BLaER1 treated with 17β-estradiol and CSF1 and Interleukin-3, amounts not matched to agents 10 nM and 100 nM (cell line): ENCODE measurements around the gene TMEM184B.
A peak's percentile ranks its signal among the peaks of the same experiment; 100 is the strongest.

Source experiments
- H3K27ac ChIP-seq, 11 experiments: shearing (Covaris generic); formaldehyde crosslinking; 2 replicates each; pipeline ENCODE4 v1.8.1; 2022
- H3K27me3 ChIP-seq, 11 experiments: shearing (Covaris generic); formaldehyde crosslinking; 2 replicates each; pipeline ENCODE4 v1.8.1; 2022
- H3K36me3 ChIP-seq, 11 experiments: shearing (Covaris generic); formaldehyde crosslinking; 2 replicates each; pipeline ENCODE4 v1.8.1; 2022
- H3K4me1 ChIP-seq, 10 experiments: shearing (Covaris generic); formaldehyde crosslinking; 2 replicates each; pipeline ENCODE4 v1.8.1; 2022
- H3K4me2 ChIP-seq, 11 experiments: shearing (Covaris generic); formaldehyde crosslinking; 2 replicates each; pipeline ENCODE4 v1.8.1; 2022
- H3K4me3 ChIP-seq, 10 experiments: shearing (Covaris generic); formaldehyde crosslinking; 2 replicates each; pipeline ENCODE4 v1.8.1; 2022
- H3K9ac ChIP-seq, 11 experiments: shearing (Covaris generic); formaldehyde crosslinking; 2 replicates each; pipeline ENCODE4 v1.8.1; 2022
- H3K9me3 ChIP-seq, 11 experiments: shearing (Covaris generic); formaldehyde crosslinking; replicated peaks in 1 of 11; 2 replicates each; pipeline ENCODE4 v1.8.1; 2022
- H4K20me1 ChIP-seq, 11 experiments: shearing (Covaris generic); formaldehyde crosslinking; 2 replicates each; pipeline ENCODE4 v1.8.1; 2022
- Cebpa-rat ChIP-seq, 11 experiments: shearing (Covaris generic); IDR thresholded peaks; 2 replicates each; pipeline ENCODE4 v1.8.1; 2022

The TMEM184B gene

DNA sequence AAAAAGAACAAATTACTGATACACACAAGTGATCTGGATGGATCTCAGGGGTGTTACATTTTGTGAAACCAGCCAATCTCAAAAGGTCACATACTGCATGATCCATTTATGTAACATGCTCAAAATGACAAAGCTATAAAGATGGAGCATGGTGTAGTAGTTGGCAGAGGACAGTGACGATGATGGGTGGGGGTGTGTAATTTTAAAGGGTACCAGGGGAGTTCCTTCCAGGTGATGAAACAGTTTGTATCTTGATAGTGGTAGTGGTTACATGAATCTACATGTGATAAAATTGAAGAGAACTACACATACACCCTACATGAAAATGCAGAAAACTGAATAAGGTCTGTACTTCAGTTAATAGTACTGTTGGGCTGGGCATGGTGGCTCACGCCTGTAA is 17.1 kb downstream of the TMEM184B start:
- H3K4me3 ChIP-seq, result no peak overlapping the region

DNA sequence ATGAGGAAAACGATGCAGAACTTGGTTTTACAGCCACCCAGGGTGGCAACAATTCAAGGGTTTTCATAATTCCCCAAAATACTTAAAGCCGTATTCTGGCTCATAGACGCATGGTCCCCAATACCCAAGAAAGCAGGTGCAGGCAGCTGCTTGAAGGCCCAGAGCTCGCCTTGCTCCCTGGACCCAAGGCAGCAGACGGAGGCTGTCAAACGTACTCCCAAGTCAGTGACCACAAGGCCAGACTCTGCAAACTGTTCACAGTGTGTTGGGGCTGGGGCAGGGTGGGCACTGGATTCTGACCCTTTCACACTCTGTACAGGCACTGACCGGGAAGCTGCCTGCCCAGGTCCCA is 21.5 kb downstream of the TMEM184B start:
- H3K4me2 ChIP-seq, result peak overlapping the region in 9 of 11 experiments; percentile 32 to 77 (median 66); a peak in 16 of 22 replicates
- peaks cover 20 to 66% (median 56%) of the 10 kb centered on the region in 10 experiments for H3K4me1 ChIP-seq
- H3K9ac ChIP-seq, result no peak overlapping the region
- peaks cover 0 to 45% (median 23%) of the 10 kb centered on the region in 11 experiments; a peak in 18 of 22 replicates for H3K36me3 ChIP-seq
- no peak overlapping the region for H3K4me3 ChIP-seq
- peaks cover 9 to 17% (median 12%) of the 10 kb centered on the region in 11 experiments; a peak in 21 of 22 replicates for H3K9me3 ChIP-seq
- no peak overlapping the region for H3K27ac ChIP-seq
- no peaks in the 10 kb centered on the region for H3K27me3 ChIP-seq
- H4K20me1 ChIP-seq, result peaks cover 29 to 92% (median 60%) of the 10 kb centered on the region in 11 experiments; a peak in 21 of 22 replicates
- no peak for TF ChIP-seq Cebpa-rat (IDR thresholded peaks at IDR 0.05)

More for the DNA sequence above, 17.1 kb downstream of the TMEM184B start:
- no peak overlapping the region for H3K27ac ChIP-seq
- peaks cover 22 to 86% (median 56%) of the 10 kb centered on the region in 11 experiments; a peak in 18 of 22 replicates for H4K20me1 ChIP-seq
- no peaks in the 10 kb centered on the region for H3K27me3 ChIP-seq
- no peak overlapping the region; a peak in 1 of 22 replicates for H3K4me2 ChIP-seq
- no peak overlapping the region for H3K9ac ChIP-seq
- peaks cover 49 to 67% (median 63%) of the 10 kb centered on the region in 10 experiments for H3K4me1 ChIP-seq
- no peak for TF ChIP-seq Cebpa-rat (IDR thresholded peaks at IDR 0.05)
- H3K36me3 ChIP-seq, result peaks cover 0 to 7% (median 0%) of the 10 kb centered on the region in 11 experiments; a peak in 1 of 22 replicates
- H3K9me3 ChIP-seq, result peaks cover 0 to under 1% (median 0%) of the 10 kb centered on the region in 11 experiments; a peak in 1 of 22 replicates

DNA sequence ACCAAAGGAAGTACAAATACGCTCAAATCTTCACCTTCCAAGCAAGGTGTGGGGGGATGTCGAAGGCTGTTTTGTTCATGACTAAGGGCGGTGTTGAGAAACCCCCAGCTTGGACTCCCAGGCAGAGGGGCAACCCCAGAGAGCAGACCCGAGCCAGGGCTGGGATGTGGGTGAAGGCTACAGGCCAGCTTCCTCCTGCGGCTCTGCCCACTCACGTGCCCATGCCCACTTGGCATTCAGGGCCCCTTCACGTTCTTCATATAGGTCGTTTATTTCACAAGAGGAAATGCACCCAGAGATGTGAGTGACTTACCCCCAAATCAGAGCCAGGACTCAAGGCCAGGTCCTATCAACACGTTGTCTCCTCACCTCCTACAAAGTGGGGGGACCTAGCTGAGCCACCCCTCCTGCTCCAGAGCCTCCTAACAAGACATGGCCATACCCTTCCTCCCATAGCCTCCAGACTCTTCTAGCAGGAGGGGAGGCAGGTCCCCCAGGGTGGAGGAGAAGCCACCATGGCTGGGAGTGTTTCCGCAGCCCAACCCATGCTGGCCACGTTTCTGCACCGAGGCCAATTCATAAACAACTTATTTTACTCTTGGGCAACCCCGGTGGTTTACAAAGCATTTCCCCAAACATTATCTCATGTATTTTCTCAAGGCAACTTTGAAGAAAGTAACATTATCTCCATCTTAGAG is 22.0 kb downstream of the TMEM184B start:
- peaks cover 0 to 51% (median 26%) of the 10 kb centered on the region in 11 experiments; a peak in 19 of 22 replicates for H3K36me3 ChIP-seq
- H3K9ac ChIP-seq, result no peak overlapping the region
- peaks cover 18 to 68% (median 59%) of the 10 kb centered on the region in 10 experiments for H3K4me1 ChIP-seq

DNA sequence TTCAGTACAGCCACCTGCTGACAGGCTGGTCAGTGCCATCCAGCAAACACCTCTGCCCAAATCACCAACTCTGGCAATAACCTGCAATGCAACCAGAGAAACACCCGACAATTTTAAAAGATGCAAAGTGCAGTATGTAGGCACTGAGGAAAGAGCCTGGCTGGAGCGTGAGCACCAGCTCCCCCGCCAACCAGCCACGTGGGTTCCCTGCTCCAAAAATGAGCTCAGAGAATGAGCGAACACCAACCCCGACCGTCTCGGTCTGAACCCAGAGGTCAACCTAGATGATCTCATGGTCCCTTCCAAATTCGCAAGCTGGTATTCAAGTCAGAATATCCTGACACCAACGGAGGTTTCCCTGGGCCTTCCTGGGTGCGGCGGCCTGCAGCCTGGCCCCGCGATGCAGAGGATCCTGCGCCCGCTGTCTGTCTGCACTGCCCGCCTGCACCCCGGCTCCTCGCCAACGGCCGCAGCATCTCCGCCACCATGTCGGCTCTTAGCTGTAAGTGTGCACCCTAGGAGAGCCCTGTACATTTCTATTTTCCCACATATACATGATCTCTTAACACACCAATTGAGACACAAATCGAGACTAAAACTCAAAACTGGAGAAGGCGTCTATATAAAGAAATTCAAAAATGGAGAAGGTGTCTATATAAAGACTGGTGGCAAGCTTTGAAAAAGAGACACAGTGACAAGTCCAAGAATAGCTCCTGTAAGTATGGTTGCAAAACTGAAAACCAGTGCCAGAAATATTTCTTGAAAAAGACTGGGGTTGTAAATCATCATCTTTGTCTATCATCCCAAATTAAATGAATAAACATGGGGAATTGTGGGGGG is 22.8 kb downstream of the TMEM184B start:
- H3K9me3 ChIP-seq, result peaks cover 9 to 17% (median 12%) of the 10 kb centered on the region in 11 experiments; a peak in 21 of 22 replicates
- peaks cover 18 to 75% (median 64%) of the 10 kb centered on the region in 10 experiments for H3K4me1 ChIP-seq
- H3K9ac ChIP-seq, result no peak overlapping the region
- H3K27me3 ChIP-seq, result no peaks in the 10 kb centered on the region
- H3K4me3 ChIP-seq, result no peak overlapping the region
- H3K4me2 ChIP-seq, result peak overlapping the region in 9 of 11 experiments; percentile 12 to 77 (median 66); a peak in 17 of 22 replicates
- peaks cover 0 to 54% (median 29%) of the 10 kb centered on the region in 11 experiments; a peak in 20 of 22 replicates for H3K36me3 ChIP-seq
- no peak for TF ChIP-seq Cebpa-rat (IDR thresholded peaks at IDR 0.05)
- H3K27ac ChIP-seq, result peak overlapping the region in 2 of 11 experiments; percentile 33 to 46; a peak in 2 of 22 replicates
- H4K20me1 ChIP-seq, result peaks cover 36 to 91% (median 68%) of the 10 kb centered on the region in 11 experiments; a peak in 21 of 22 replicates

More for the DNA sequence above, 22.0 kb downstream of the TMEM184B start:
- peaks cover 9 to 17% (median 12%) of the 10 kb centered on the region in 11 experiments; a peak in 21 of 22 replicates for H3K9me3 ChIP-seq
- peaks cover 34 to 93% (median 65%) of the 10 kb centered on the region in 11 experiments; a peak in 21 of 22 replicates for H4K20me1 ChIP-seq
- H3K27me3 ChIP-seq, result no peaks in the 10 kb centered on the region
- peak overlapping the region; percentile 12 to 77 (median 65); a peak in 19 of 22 replicates for H3K4me2 ChIP-seq
- peak overlapping the region in 1 of 10 experiments; percentile 15; a peak in 1 of 20 replicates for H3K4me3 ChIP-seq
- TF ChIP-seq Cebpa-rat (IDR thresholded peaks at IDR 0.05), result no peak
- H3K27ac ChIP-seq, result peak overlapping the region in 3 of 11 experiments; percentile 33 to 46 (median 34); a peak in 4 of 22 replicates

DNA sequence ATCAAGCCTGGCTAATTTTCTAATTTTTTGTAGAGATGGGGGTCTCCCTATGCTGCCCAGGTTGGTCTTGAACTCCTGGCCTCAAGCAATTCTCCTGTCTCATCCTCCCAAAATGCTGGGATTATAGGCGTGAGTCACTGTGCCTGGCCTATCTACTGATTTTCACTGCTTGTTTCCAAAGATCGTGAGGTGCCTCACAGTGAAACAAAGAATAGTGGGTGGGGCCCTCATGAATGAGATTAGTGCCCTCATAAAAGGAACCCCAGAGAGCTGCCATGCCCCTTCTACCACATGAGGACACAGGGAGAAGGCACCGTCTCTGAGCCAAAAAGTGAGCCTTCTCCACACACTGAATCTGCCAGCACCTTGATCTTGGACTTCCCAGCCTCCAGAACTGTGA is 23.5 kb downstream of the TMEM184B start:
- peaks cover 43 to 89% (median 72%) of the 10 kb centered on the region in 11 experiments; a peak in 21 of 22 replicates for H4K20me1 ChIP-seq
- H3K36me3 ChIP-seq, result peaks cover 4 to 61% (median 34%) of the 10 kb centered on the region in 11 experiments; a peak in 21 of 22 replicates
- no peak for TF ChIP-seq Cebpa-rat (IDR thresholded peaks at IDR 0.05)
- H3K9ac ChIP-seq, result no peak overlapping the region
- no peak overlapping the region for H3K4me3 ChIP-seq
- H3K4me1 ChIP-seq, result peaks cover 25 to 82% (median 71%) of the 10 kb centered on the region in 10 experiments
- no peak overlapping the region for H3K27ac ChIP-seq
- H3K4me2 ChIP-seq, result peak overlapping the region in 3 of 11 experiments; percentile 19 to 76 (median 75); a peak in 3 of 22 replicates
- H3K27me3 ChIP-seq, result no peaks in the 10 kb centered on the region
- peaks cover 9 to 17% (median 12%) of the 10 kb centered on the region in 11 experiments; a peak in 21 of 22 replicates for H3K9me3 ChIP-seq

DNA sequence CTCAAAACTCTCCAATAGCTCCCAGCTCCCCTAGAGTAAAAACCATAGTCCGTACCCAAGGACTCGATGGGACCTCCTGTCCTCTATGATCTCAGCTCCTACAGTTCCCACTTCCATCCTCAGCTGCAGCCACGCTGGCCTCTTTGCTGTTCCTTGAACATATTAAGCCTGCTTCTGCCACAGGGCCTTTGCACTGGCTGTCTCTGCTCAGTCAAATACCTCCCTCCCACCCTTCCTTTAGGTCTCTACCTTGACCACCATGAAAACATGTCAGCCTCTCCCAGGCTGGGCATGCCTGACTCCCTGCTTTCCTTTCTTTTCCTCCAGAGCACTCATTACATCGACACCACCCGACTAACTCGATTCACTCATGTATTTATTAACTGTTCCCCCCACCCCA is 24.5 kb downstream of the TMEM184B start:
- peaks cover 35 to 92% (median 81%) of the 10 kb centered on the region in 10 experiments for H3K4me1 ChIP-seq
- no peak overlapping the region for H3K4me3 ChIP-seq
- no peak overlapping the region; a peak in 1 of 22 replicates for H3K27ac ChIP-seq
- peaks cover 5 to 68% (median 34%) of the 10 kb centered on the region in 11 experiments; a peak in 21 of 22 replicates for H3K36me3 ChIP-seq
- H3K9ac ChIP-seq, result no peak overlapping the region
- no peaks in the 10 kb centered on the region for H3K27me3 ChIP-seq
- H3K4me2 ChIP-seq, result peak overlapping the region in 8 of 11 experiments; percentile 70 to 83 (median 76); a peak in 14 of 22 replicates
- H4K20me1 ChIP-seq, result peaks cover 52 to 95% (median 71%) of the 10 kb centered on the region in 11 experiments; a peak in 21 of 22 replicates
- TF ChIP-seq Cebpa-rat (IDR thresholded peaks at IDR 0.05), result no peak
- H3K9me3 ChIP-seq, result peaks cover 9 to 17% (median 12%) of the 10 kb centered on the region in 11 experiments; a peak in 21 of 22 replicates

DNA sequence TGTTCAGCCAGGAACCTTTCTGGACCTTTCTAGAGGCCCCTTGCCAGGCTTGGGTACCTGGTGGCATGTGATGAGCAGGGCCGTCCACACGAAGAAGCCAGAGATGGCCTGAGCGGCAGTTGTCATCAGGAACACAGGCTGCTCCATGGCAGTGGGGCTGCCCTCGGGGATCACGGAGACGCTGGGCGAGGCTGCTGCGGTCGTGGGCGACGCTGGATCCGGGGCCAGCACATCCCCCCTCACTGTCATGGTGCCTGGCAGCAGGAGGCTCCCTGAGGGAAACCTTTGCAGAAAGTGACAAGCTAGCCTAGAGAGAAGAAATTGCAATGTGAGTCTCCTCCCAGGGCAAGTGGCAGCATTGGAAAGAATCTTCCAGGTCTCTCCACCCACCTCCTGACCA is 25.1 kb downstream of the TMEM184B start:
- Histone ChIP-seq H3K4me1 (peaks cover 40 to 98% (median 87%) of the 10 kb centered on the region in 10 experiments), H3K36me3 (peaks cover 5 to 68% (median 34%) of the 10 kb centered on the region in 11 experiments; a peak in 21 of 22 replicates), H3K9me3 (peaks cover 9 to 17% (median 12%) of the 10 kb centered on the region in 11 experiments; a peak in 21 of 22 replicates), H3K27ac (peak overlapping the region in 1 of 11 experiments; percentile 47; a peak in 1 of 22 replicates), H4K20me1 (peaks cover 55 to 92% (median 73%) of the 10 kb centered on the region in 11 experiments; a peak in 21 of 22 replicates), H3K27me3 (no peaks in the 10 kb centered on the region), H3K9ac (peak overlapping the region in 2 of 11 experiments; percentile 32 to 45; a peak in 1 of 22 replicates), H3K4me2 (peak overlapping the region in 9 of 11 experiments; percentile 57 to 83 (median 76); a peak in 18 of 22 replicates), H3K4me3 (no peak overlapping the region)
- TF ChIP-seq Cebpa-rat (IDR thresholded peaks at IDR 0.05), result no peak

DNA sequence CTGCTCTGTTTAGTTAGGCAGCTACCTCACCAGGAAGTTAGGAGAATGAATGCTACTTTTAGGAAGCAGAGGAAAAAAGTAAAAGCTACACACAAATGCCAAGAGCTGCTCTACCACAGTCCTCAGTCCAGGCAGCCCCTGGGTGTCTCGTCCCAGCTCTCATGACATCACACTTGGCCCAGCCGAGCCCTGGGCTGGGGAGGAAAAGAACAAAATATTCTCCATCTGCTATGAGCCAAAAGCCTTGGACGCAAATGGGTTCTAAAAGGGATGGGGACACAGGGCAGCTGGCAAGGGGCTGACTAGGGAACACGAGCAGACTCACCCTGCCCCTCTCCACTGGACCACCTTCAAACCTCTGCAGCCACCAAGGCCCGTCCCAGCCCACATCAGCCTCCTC is 26.1 kb downstream of the TMEM184B start:
- Histone ChIP-seq H3K27ac (peak overlapping the region in 3 of 11 experiments; percentile 3 to 47 (median 29); a peak in 4 of 22 replicates), H3K4me1 (peaks cover 44 to 99% (median 88%) of the 10 kb centered on the region in 10 experiments), H3K4me2 (peak overlapping the region; percentile 13 to 83 (median 75); a peak in 20 of 22 replicates), H3K4me3 (no peak overlapping the region), H3K9me3 (peaks cover 9 to 17% (median 12%) of the 10 kb centered on the region in 11 experiments; a peak in 21 of 22 replicates), H3K9ac (peak overlapping the region in 4 of 11 experiments; percentile 30 to 45 (median 32); a peak in 5 of 22 replicates), H4K20me1 (peaks cover 47 to 85% (median 69%) of the 10 kb centered on the region in 11 experiments; a peak in 21 of 22 replicates), H3K27me3 (no peaks in the 10 kb centered on the region), H3K36me3 (peaks cover 5 to 63% (median 34%) of the 10 kb centered on the region in 11 experiments; a peak in 21 of 22 replicates)
- no peak for TF ChIP-seq Cebpa-rat (IDR thresholded peaks at IDR 0.05)
